Astrocyte (in vitro differentiated cells and primary cell): ENCODE data around the gene KNDC1. TPM values are rescaled to one million over a fixed set of nuclear protein-coding genes. Genes with fewer than 3 reads are reported as not detected.

Experiments used
- DNase-seq: peaks from one replicate; pipeline ENCODE4 v3.0.0-alpha.2; 2010; ENCODE audit warnings: low read depth
- FAIRE-seq: peaks from 2 replicates; lab custom pipeline; 2011; peaks lifted over from hg19 to GRCh38; lab: Jason Lieb, UNC
- H2AFZ ChIP-seq: 2 replicates; pipeline ENCODE4 v1.6.0; 2012; ENCODE audit warnings: low read depth, low read length, inconsistent platforms
- H3K27ac ChIP-seq: 2 replicates; pipeline ENCODE4 v1.5.1; 2011; ENCODE audit warnings: low read depth, low read length, inconsistent platforms
- H3K27me3 ChIP-seq: 2 replicates; pipeline ENCODE4 v1.6.0; 2011; ENCODE audit warnings: low read length, inconsistent platforms; ENCODE audit not compliant: insufficient read depth
- H3K36me3 ChIP-seq: 2 replicates; pipeline ENCODE4 v1.5.1; 2011; ENCODE audit warnings: low read length, inconsistent platforms; ENCODE audit not compliant: insufficient read depth
- H3K4me1 ChIP-seq: 2 replicates; pipeline ENCODE4 v1.5.1; 2011; ENCODE audit warnings: low read length, inconsistent platforms; ENCODE audit not compliant: insufficient read depth
- H3K4me2 ChIP-seq: 2 replicates; pipeline ENCODE4 v1.6.0; 2012; ENCODE audit warnings: low read length, inconsistent platforms
- H3K4me3 ChIP-seq: 2 replicates; pipeline ENCODE4 v1.5.1; 2011; ENCODE audit warnings: low read depth, mild to moderate bottlenecking, low read length, inconsistent platforms; ENCODE audit not compliant: insufficient read depth
- H3K79me2 ChIP-seq: 2 replicates; pipeline ENCODE4 v1.6.0; 2012; ENCODE audit warnings: mild to moderate bottlenecking, low read length, inconsistent platforms; ENCODE audit not compliant: insufficient read depth
- H3K9ac ChIP-seq: 2 replicates; pipeline ENCODE4 v1.6.0; 2012; ENCODE audit warnings: mild to moderate bottlenecking, low read length, inconsistent platforms
- H3K9me3 ChIP-seq: 2 replicates; pipeline ENCODE4 v1.5.1; 2012; ENCODE audit warnings: low read depth, mild to moderate bottlenecking, low read length, inconsistent platforms; ENCODE audit not compliant: insufficient read depth
- H4K20me1 ChIP-seq: 2 replicates; pipeline ENCODE4 v1.6.0; 2012; ENCODE audit warnings: low read length, inconsistent platforms; ENCODE audit not compliant: insufficient read depth
- H3K27ac Mint-ChIP-seq: one replicate; pipeline ENCODE4 v1.8.0; 2021; ENCODE audit warnings: mild to moderate bottlenecking, mixed read lengths; ENCODE audit not compliant: unreplicated experiment
- H3K27me3 Mint-ChIP-seq: one replicate; pipeline ENCODE4 v1.8.0; 2021; ENCODE audit warnings: low read depth, mixed read lengths; ENCODE audit not compliant: unreplicated experiment
- H3K36me3 Mint-ChIP-seq: one replicate; pipeline ENCODE4 v1.8.0; 2021; ENCODE audit warnings: low read depth, mixed read lengths; ENCODE audit not compliant: unreplicated experiment
- H3K4me1 Mint-ChIP-seq: one replicate; pipeline ENCODE4 v1.8.0; 2021; ENCODE audit warnings: low read depth, mixed read lengths; ENCODE audit not compliant: unreplicated experiment
- H3K4me3 Mint-ChIP-seq: one replicate; pipeline ENCODE4 v1.8.0; 2021; ENCODE audit warnings: mild to moderate bottlenecking, moderate library complexity, mixed read lengths; ENCODE audit not compliant: unreplicated experiment
- H3K9me3 Mint-ChIP-seq: one replicate; pipeline ENCODE4 v1.8.0; 2021; ENCODE audit warnings: mild to moderate bottlenecking, mixed read lengths; ENCODE audit not compliant: unreplicated experiment
- CTCF ChIP-seq: IDR thresholded peaks from 2 replicates; pipeline ENCODE4 v1.5.1; 2011; ENCODE audit warnings: low read depth, mild to moderate bottlenecking, inconsistent platforms, low read length, moderate library complexity; ENCODE audit not compliant: insufficient read depth
- EZH2 ChIP-seq: IDR thresholded peaks from 2 replicates; pipeline ENCODE4 v1.6.1; 2012; ENCODE audit warnings: mild to moderate bottlenecking, low read length, inconsistent platforms; ENCODE audit not compliant: insufficient read depth
- total RNA-seq: library from RNA; stranded (reverse); gene quantifications from 2 replicates; pipeline ENCODE4 v1.2.1, GENCODE V29; 2021

Gene KNDC1
- total RNA-seq, 1 donor from 2014 or later: 2.6 TPM

- Histone ChIP-seq H3K27me3 (no peaks in the 10 kb centered on the region), H3K9ac (no peak overlapping the region), H3K9me3 (no peaks in the 10 kb centered on the region), H4K20me1 (no peaks in the 10 kb centered on the region), H3K4me1 (no peaks in the 10 kb centered on the region), H3K4me2 (no peak overlapping the region), H2AFZ (no peak overlapping the region), H3K79me2 (no peaks in the 10 kb centered on the region), H3K4me3 (no peak overlapping the region), H3K36me3 (no peaks in the 10 kb centered on the region), H3K27ac (no peak overlapping the region)
- FAIRE-seq (no peak), DNase-seq (no peak)
- H3K4me1 Mint-ChIP-seq: peaks cover 15% of the 10 kb centered on the region
- TF ChIP-seq CTCF (no peak), EZH2 (no peak)
- H3K27ac Mint-ChIP-seq: no peak overlapping the region
- H3K9me3 Mint-ChIP-seq: peaks cover 10% of the 10 kb centered on the region
- H3K27me3 Mint-ChIP-seq: peaks cover 3% of the 10 kb centered on the region
- H3K4me3 Mint-ChIP-seq: no peak overlapping the region
- H3K36me3 Mint-ChIP-seq: no peaks in the 10 kb centered on the region
These were observed 16.9 kb upstream of the KNDC1 start for GRCh38 chr10:133143200-133143533.

- no peak overlapping the region for H3K4me2 ChIP-seq
- FAIRE-seq (no peak), DNase-seq (no peak)
- Mint-ChIP-seq H3K27me3 (peaks cover 3% of the 10 kb centered on the region), H3K9me3 (peaks cover 10% of the 10 kb centered on the region), H3K36me3 (no peaks in the 10 kb centered on the region), H3K4me3 (no peak overlapping the region), H3K4me1 (peaks cover 15% of the 10 kb centered on the region), H3K27ac (peak overlapping the region; percentile 78)
- no peaks in the 10 kb centered on the region for H4K20me1 ChIP-seq
- H3K9ac ChIP-seq: no peak overlapping the region
- TF ChIP-seq CTCF (no peak), EZH2 (no peak)
- H3K4me3 ChIP-seq: no peak overlapping the region
- no peaks in the 10 kb centered on the region for H3K79me2 ChIP-seq
- no peaks in the 10 kb centered on the region for H3K4me1 ChIP-seq
- H3K36me3 ChIP-seq: no peaks in the 10 kb centered on the region
- no peaks in the 10 kb centered on the region for H3K9me3 ChIP-seq
- H3K27ac ChIP-seq: no peak overlapping the region
- no peaks in the 10 kb centered on the region for H3K27me3 ChIP-seq
- no peak overlapping the region for H2AFZ ChIP-seq
These were observed 16.5 kb upstream of the KNDC1 start for GRCh38 chr10:133143546-133143945.

- H3K27me3 ChIP-seq: no peaks in the 10 kb centered on the region
These were observed 15.2 kb upstream of the KNDC1 start for GRCh38 chr10:133144771-133145170.

More at GRCh38 chr10:133144771-133145170, 15.2 kb upstream of the KNDC1 start:
- H3K27ac ChIP-seq: no peak overlapping the region
- no peaks in the 10 kb centered on the region for H3K79me2 ChIP-seq
- no peak overlapping the region for H2AFZ ChIP-seq
- H3K9ac ChIP-seq: no peak overlapping the region
- H3K4me1 ChIP-seq: no peaks in the 10 kb centered on the region
- H3K36me3 ChIP-seq: no peaks in the 10 kb centered on the region
- no peak overlapping the region for H3K27ac Mint-ChIP-seq
- H3K4me2 ChIP-seq: no peak overlapping the region
- peaks cover 15% of the 10 kb centered on the region for H3K4me1 Mint-ChIP-seq
- peaks cover 15% of the 10 kb centered on the region for H3K9me3 Mint-ChIP-seq
- no peaks in the 10 kb centered on the region for H3K36me3 Mint-ChIP-seq
- no peaks in the 10 kb centered on the region for H3K9me3 ChIP-seq
- H3K27me3 Mint-ChIP-seq: peaks cover 3% of the 10 kb centered on the region
- no peak for TF ChIP-seq CTCF
- TF ChIP-seq EZH2: no peak
- H3K4me3 Mint-ChIP-seq: no peak overlapping the region
- DNase-seq (no peak), FAIRE-seq (no peak)
- H4K20me1 ChIP-seq: no peaks in the 10 kb centered on the region
- no peak overlapping the region for H3K4me3 ChIP-seq
